Stimulated activated CD8-positive, alpha-beta memory T cell treated with anti-CD3 and anti-CD28 coated beads, Interleukin-7, amount 100 ng/mL, for 1 hour (primary cell): ENCODE results near the gene CHI3L2.

Experiments
- DNase-seq, 2 donors: peaks; one replicate each; pipeline ENCODE4 v3.0.0-alpha.2; 2020; ENCODE audit warnings: low read depth in 2 of 2

CHI3L2 gene

DNA sequence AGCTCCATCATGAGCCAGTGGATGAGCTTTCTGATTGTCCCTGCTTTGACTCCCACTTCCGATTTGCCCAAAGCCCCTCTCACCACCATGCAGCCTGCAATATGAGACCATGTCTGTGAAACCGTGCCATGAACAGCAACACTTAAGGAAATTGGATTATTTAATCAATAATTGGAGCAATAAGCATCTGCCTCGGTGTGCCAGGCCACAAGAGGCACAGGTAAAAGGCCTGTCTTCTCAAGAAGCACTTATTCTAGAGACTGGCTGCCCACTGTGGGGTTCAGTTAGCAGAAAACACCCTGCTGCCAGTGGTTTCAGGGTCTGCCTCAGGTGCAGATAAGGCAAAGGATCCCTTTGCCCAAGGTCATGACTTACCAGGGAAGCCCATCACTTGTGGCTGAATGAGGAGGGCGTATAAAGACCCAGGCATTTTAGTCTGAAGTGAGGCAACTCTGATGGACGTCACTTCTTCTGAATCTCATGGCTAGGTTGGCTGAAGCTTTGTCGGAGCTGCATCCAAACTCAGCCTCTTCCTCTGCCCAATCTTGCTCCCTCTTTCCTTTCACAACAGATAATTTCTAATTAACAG is 7.1 kb upstream of the CHI3L2 start:
- no peak for DNase-seq

DNA sequence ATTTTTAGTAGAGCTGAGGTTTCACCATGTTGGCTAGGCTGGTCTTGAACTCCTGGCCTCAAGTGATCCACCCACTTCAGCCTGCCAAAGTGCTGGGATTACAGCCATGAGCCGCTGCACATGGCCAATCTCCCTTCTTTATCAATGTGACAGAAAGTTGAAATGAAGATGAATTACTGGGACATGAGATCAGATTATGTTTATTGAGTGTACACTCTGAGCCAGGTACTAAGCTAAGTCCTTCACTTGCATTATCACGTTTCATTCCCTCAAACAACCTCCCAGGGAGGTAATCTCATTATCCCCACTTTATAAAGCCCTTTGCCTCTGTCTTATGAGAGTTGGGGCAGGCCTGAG is 6.3 kb upstream of the CHI3L2 start:
- no peak for DNase-seq

DNA sequence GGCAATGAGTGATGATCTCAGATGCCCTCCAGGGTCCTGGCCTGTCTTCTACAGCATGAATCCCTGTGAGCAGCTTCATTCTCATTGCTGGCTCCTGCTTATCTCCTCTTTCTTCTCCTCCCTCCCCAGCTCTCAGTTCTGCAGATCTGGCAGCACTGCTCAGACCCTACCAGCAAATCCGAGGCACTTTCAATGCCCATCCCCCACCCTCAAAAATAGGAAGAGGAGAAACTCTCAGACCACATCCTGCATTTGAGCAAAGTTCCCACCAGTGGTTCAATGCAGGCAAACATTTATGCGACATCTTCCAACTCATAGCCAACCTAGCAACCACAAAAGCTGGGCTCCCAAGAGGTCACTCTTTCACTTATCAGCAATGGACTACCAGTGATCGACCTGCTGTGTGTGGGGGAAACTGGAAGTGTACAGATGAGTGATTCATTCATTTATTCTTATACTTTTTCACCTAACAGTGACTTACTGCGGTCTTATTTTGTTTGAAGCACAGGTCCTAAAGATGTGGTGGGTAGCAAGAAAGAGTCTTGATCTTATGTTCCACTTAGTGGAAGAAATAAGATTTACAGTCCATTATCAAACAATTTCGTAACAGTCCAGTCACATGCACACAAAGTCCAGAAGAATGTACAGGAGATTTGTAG is 5.8 kb upstream of the CHI3L2 start:
- no peak for DNase-seq

DNA sequence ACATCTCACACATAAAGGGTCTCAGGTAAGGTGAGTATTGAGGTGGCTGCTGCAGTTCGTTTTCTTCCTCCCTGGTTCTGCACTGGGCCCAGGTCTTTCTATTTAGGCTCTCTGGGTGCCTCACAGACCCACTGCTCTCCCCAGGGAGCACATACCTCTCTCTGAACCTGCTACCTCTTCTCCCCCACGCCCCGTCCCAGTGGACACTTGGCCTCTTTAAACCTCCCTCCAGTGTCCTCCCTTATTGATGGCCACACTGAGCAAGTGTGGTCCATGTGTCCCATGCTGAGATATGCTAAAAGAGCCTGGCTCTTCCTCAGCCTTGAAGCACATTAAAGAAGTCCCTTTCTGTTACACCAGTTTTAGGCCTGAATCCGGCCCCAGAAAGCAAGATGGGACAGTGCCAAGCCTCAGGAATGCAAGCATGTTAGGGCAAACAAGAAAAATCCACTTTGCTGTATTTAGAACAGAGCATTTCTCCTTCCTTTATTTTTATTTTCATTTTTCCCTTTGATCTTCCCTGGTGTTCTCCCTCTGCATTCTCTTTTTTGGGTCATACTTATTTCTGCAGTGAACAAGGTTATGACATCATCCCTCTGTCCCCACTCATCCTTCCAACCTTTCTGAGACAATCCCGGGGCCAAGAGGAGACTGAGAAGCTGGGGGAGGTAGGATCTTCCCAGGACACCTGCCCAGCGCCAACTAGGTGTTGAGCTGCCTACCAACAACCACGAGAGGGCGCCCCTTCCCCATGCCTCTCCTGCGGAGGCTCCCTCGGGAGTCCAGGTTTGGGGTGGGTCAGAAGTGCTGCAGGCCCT is 5.0 kb upstream of the CHI3L2 start:
- DNase-seq, result peak; percentile 49 to 57

DNA sequence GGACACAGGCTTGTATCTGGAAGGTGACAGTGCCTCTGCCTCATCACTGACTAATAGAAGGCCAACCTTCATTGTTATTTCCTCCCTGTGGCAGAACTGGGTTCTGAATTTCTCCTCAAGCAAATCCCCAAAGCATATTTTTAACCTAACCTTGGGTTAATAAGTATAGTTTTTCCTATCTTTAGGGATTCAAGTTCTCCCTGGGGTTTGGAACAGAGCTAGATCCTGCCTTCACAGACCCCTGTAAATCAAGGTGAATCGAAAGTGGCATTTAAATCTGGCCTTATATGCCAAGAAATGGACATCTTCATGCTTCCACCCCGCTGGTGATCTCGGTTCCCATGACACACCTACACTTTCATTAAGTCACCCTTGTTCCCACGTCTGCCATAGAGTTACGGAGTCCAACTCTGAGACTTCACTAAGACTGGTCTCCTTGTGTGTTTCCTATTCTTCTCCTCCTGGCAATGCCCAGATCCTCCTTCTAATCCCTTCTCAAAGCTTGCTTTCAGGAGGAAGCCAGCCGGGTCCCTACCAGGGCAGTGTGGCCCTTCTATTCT is 4.3 kb upstream of the CHI3L2 start:
- no peak for DNase-seq

DNA sequence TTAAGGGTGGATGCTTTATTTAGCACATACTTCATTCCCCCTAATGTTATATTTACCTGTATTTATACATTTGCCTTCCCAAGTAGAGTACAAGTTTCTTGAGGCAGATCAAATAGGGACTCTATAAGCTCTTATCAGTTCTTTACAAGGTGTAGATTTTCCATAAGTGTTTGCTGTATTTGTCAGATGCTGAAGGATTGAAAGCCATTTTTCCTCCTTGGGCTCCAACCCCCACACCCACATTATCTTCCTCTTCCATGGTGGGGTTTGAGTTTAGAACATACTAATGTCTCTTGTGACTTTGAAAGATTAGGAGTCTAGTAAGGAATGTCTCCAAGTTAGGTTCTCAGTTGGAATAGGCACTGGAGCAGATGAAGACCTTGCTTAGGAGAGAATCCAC is 2.4 kb upstream of the CHI3L2 start:
- DNase-seq, result no peak

DNA sequence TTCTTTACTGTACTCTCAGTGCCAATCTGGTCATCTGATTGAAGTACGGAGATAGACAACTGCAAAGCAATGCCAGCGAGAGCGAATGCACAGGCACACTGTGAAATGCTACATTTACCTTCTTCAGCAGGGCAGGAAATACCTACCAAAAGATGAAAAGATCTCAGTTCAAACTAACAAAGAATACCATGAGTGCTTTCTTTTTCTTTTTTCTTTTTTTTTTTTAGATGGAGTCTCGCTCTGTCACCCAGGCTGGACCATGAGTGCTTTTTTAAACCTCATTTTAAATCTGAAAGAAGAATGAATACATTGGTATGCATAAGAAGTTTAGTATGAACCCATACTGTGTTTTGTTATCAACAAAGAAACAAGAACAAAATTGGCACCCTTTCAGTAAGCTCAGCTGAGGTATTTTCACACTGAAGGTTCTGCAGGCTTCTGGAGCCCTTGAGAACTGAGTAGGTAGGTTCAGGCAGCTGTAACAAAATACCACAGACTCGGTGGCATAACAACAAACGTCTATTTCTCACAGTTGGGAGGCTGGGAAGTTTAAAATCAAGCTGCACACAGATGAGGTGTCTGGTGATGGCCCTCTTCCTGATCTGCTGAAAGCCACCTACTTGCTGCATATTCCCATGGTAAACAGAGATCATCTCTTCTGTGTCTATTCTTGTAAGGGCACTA is 1.7 kb upstream of the CHI3L2 start:
- DNase-seq, result no peak

DNA sequence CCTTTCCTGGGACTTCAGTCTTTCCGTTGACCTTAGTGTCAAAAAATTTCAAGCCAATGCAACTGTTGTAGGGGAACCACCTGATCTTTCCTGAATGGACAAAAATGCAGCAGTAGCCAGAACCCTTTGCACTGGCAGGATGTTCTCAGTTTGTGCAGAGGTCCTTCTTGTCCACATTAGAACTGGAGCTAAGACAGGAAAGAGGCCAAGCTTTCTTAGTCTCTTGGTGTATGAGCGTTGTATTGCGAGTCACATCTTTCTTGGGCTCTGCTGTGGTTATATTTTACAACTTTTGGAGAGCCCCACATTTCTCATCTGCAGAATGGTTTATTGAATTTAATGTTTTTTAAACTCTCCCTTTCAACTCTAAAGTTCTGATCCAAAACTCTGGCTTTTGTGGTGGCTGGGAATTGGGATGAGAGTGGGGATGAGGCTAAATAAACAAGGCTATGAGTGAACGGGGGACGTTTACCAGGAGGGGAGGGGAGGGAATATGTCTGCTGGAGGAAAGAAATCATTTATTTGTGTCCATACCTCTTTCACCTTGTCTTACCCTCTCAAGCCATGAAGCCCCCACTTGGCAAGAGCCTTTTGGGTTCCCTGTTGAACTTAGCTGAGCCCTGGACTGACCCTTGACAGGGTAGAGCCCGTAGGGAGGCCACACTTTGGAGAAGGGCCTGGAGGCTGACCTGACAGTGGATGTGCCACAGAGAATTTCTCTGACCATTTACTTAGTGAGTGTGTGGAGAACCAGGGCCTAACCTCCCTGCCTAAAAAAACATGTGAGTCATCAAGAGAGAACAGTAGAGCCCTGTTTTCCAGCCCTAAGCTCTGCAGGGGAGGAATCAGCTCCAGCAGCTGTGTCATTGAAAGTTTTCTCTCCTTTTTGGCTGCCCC is 586 bp downstream of the CHI3L2 start:
- no peak for DNase-seq

DNA sequence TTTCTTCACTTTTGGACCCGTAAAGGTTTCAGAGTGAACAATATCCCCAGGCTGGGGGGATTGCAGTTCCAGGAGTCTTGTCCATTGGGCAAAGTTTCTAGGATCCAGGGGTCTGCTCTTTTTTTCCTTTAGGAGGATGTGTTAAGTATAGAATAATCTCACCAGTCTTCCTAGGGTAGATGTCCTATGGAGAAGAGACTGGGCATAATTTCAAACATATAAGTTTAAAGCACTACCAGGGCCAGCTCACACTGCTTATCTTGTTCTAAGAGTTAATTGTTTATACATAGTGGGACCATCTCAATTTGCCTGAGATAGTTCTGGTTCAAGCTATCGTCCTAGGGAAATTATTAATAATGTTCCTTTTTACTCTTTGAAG is 1.2 kb downstream of the CHI3L2 start:
- no peak for DNase-seq

DNA sequence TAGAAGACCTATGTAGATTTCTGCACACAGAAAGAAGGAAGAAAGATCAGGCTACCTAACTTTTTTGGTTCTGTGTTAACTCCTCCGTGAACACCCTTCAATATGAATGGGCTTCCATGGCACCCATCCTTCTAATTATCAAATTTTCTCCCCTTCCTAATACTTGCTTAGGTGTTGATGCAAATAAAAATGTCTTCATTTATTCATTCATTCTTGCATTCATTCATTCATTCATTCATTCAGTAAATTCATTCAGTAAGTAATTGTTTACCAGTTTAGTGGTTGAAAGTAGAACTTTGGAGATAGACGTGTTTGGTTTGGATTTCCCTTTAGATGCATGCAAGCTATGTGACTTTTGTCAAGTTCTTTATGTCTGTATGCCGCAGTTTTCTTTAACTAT is 4.6 kb downstream of the CHI3L2 start:
- DNase-seq, result no peak

DNA sequence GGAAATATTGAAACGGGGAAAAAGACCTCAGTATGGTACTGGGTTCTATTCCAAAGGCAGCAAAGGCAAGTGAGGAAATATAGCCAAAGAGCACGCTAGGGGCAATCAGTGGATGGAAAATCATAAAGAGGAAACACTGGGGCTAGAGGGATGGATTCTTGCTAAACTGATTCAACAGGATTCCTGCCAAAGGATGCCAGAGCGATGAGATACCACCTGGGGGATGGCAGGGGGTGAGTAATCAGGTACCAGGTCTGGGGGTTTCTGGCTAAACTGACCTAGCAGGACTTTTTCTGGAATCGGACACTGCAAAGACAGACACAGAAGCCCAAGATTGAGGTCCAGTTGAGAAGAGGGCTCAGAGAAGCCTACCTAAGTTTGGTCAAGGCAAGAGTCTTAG is 6.7 kb downstream of the CHI3L2 start:
- DNase-seq, result no peak

DNA sequence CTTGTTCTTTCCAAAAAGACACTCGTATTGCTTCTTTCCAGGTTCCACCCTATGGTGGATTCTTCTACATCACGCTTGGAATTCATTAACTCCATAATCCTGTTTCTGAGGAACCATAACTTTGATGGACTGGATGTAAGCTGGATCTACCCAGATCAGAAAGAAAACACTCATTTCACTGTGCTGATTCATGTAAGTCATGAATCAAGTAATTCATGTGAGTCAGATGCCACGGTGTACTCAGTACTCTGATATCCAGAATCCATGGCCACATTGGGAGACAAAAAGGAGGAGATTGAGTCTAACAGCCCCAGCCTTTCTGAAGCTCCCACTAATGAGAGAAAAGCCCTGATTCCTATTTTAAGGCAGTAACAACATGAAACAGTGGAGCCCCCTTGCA is 7.4 kb downstream of the CHI3L2 start:
- DNase-seq, result no peak

DNA sequence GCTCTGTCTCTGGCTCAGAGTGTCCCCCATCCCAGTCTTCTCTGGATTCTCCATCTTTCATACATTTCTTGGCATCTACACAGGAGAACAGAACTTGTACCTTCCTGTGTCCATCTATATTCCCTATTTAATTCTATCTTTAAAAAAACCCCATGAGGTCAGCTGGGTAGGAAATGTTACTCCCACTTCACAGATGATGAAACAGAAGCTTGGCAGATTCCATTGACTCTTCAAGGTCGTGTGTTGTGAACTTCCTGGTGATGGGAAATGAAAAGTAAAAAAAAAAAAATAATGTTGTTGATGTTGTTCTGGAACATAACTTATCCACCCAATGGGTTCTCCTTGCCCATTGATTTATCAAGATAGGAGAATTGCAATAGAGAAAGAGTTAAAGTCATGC is 8.9 kb downstream of the CHI3L2 start:
- DNase-seq, result no peak

DNA sequence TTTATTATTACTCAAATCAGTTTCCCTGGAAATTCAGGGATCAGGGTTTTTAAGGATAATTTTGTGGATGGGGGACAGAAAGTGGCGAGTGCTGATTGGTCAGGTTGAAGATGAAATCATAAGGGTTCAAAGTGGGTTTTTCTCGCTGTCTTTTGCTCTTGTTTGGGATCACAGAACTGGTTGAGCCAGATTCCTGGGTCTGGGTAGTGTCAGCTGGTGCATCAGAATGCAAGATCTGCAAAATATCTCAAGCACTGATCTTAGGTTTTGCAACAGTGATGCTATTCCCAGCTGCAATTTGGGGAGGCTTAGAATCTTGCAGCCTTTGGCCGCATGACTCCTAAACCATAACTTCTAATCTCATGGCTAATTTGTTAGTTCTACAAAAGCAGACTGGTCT is 9.3 kb downstream of the CHI3L2 start:
- no peak for DNase-seq

DNA sequence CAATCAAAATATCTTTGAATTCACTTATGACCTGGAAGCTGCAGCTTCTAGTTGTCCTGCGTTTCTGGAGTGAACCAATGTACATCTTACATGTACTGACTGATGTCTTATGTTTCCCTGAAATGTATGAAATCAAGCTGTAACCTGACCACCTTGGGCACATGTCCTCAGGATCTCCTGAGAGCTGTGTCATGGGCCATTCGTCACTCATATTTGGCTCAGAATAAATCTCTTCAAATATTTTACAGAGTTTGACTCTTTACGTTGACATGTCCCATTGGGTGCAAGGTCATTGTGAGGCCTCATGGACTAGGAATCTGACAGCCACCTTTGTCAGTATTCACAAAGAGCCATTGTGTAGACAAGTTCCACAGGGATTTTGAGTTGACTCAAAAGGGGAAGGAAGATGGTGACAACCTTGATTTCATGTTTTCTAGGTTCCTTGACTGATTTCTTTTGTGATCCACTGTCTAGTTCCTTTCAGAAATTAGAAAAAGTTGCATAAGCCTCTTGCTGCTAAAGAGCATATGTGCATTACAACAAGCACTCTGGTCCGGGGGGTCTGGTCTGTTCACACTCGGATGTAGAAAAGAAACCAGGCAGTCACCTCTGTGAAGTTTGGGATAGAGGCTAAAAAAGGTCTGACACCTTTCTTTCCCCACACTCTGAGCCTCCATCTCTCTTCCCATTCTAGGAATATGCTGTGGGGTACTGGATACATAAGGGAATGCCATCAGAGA is 10.7 kb downstream of the CHI3L2 start:
- DNase-seq, result no peak

DNA sequence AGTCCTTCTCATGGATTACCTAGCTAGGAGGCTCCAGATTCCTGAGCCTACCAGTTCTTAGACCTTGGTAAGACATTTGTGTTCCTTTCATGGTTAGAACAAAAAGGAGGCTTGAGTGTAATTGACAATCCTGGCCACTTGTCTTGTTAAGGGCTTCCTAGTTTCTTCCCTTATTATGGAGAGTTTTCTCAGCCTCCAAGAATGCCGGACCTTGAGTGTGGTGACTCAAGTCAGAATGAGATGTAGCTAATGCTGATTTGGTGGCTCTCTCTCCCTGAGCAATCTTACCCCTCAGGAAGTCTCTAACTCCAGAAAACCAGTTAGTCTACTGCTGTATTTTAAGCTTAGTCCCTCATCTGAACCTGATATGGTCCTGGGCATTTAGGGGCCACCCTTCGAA is 14.3 kb downstream of the CHI3L2 start:
- DNase-seq, result no peak

DNA sequence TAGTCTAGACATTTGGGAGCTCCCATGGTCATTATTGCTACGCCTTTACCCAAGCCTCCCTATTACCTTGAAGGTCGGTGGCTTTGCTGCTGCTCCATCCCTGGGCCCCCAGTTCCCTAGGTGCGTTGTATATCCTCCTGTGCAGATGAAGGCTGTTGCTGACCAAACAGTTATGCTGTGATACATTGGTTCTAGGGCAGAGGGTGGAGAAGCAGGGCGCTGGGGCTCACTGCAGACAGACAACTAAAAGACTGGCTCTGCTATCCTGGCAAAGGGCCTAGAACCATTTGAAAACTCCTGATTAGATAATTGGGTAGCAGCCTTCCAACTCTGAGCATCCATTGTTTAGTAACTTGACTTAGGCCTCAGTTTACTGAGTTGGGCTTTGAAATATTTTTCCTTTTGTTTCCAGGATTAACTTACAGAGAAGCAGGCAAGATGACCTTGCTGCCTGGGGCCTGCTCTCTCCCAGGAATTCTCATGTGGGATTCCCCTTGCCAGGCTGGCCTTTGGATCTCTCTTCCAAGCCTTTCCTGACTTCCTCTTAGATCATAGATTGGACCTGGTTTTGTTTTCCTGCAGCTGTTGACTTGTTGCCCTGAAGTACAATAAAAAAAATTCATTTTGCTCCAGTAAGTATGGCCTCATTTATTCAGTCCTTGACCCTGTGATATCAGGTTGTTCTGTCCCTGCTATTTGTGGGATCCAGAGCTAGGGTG is 15.5 kb downstream of the CHI3L2 start:
- no peak for DNase-seq

DNA sequence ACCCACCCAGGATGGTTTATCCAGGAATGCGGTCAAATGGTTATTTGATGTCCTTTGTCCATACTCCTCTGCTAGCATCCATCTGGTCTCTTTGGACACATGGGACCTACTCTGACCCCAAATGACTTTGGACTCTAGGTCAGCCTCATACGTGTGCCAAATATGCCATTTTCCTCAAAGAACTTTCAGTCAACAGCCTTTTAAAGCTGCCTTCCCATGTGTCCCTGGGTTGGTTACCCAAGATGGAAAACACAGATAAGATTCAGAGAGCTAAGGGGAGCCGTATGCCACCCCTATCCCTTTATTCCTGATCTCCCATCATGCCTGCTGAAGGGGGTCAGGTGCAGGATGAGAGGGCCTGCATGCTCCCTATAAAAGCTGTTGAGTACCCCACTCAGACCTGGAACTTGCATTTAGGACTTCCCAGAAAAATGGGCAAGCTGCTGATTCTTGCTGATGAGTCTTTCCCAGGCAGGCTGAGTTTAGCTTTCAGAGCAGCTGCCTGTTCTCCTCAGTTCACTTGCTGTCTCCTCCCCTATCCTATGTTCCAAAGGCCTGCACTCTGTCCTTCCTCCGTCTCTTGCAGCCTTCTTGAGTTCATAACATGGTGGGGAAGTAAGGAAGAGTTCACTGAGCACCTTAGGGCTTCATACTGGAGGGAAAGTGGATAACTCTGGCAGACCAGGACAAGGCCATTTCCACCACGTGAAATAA is 19.8 kb downstream of the CHI3L2 start:
- no peak for DNase-seq

DNA sequence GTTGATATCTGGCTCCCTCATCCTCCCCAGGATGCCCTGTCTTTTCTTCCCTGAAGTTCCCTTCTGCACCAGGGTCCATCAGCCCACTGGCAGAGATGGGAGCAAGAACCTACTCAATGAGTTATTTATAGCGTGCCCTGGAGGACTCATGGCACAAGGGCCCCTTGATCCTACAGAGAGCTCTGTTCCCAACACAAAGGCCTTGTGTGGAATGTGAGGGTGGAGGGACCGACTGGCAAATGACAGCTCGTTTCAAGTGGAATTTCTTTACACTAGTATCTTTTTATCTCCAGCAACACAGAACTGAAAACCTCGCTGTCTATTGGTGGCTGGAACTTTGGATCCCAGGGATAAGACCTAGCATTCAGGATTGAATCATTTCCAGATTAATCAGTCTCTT is 22.4 kb downstream of the CHI3L2 start:
- no peak for DNase-seq
